D721Med (cell line): ENCODE measurements around the gene IRS1.

Experiments
- DNase-seq: peaks from one replicate; pipeline ENCODE4 v3.0.0; 2011; ENCODE audit warnings: low spot score; ENCODE audit not compliant: insufficient read length
- FAIRE-seq: peaks from 2 replicates; lab custom pipeline; 2011; peaks lifted over from hg19 to GRCh38; lab: Jason Lieb, UNC
- TF ChIP-seq, protein P1 (sequence below): IDR thresholded peaks from 2 replicates; pipeline ENCODE4 v1.5.1; 2012; ENCODE audit warnings: mild to moderate bottlenecking, control low read depth; ENCODE audit not compliant: insufficient read depth; ENCODE audit errors: missing control alignments

Gene IRS1

GRCh38 chr2:226740039-226740648 is 59.5 kb downstream of the IRS1 start:
- FAIRE-seq (peak; percentile 66), DNase-seq (no peak)
- TF ChIP-seq, protein P1, sequence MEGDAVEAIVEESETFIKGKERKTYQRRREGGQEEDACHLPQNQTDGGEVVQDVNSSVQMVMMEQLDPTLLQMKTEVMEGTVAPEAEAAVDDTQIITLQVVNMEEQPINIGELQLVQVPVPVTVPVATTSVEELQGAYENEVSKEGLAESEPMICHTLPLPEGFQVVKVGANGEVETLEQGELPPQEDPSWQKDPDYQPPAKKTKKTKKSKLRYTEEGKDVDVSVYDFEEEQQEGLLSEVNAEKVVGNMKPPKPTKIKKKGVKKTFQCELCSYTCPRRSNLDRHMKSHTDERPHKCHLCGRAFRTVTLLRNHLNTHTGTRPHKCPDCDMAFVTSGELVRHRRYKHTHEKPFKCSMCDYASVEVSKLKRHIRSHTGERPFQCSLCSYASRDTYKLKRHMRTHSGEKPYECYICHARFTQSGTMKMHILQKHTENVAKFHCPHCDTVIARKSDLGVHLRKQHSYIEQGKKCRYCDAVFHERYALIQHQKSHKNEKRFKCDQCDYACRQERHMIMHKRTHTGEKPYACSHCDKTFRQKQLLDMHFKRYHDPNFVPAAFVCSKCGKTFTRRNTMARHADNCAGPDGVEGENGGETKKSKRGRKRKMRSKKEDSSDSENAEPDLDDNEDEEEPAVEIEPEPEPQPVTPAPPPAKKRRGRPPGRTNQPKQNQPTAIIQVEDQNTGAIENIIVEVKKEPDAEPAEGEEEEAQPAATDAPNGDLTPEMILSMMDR: no peak

DNA sequence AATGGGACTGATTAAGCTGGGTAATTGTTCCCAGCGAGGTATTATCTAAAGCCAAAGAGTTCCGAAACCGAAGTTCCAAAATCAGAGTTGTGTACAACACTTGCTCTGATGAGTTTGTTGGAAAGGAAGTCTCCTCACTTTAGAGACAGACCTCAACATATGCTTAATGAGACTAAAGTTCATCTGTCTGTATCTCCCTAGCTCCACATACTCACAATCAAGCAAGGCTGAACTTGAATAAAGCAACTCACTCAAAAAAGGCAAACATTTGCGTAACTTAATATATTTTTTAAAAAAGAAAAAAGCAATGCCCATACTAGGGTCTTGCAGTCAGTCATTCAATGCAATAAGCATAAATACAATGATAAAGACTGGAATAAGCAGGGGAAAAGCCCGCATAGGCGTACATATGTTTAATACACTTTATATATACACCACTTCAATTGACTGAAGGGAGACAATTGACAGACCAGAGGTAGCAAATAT is 60.0 kb downstream of the IRS1 start:
- TF ChIP-seq, protein P1: no peak
- no peak for DNase-seq
- FAIRE-seq: no peak

- FAIRE-seq (no peak), DNase-seq (no peak)
- TF ChIP-seq, protein P1: no peak
These were observed 60.6 kb downstream of the IRS1 start for GRCh38 chr2:226738821-226739544.

GRCh38 chr2:226738191-226738820 is 61.3 kb downstream of the IRS1 start:
- DNase-seq: no peak

DNA sequence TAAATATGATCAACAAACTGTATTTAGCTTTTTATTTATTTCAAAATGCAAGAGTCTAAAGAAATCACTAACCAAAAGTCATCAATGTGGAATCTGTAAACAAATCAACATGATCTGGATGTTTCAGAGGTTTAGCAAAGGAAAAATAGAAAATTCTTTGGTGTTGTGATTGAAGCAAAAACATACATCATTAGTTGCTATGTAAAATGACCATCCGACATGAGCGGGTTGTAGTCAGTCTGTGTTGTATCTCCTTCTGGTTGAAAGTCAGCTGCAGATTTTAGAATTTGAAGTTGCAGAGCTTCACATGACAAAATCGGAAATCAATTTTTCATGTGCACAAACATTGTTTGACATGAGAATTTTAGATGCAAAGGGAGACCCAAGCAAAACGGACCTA is 63.2 kb downstream of the IRS1 start:
- DNase-seq (no peak), FAIRE-seq (peak; percentile 35)
- TF ChIP-seq, protein P1: no peak

More at GRCh38 chr2:226738191-226738820, 61.3 kb downstream of the IRS1 start:
- TF ChIP-seq, protein P1: no peak
- no peak for FAIRE-seq

GRCh38 chr2:226733927-226734564 is 65.6 kb downstream of the IRS1 start:
- FAIRE-seq (no peak), DNase-seq (no peak)
- TF ChIP-seq, protein P1: no peak
